ENCODE data around the gene PCNX2.
"Not testable (repeated sequence)": the region's sequence is repeated elsewhere in the genome, so short reads cannot be mapped to it uniquely, and the experiment has no call there.

Gene PCNX2

DNA sequence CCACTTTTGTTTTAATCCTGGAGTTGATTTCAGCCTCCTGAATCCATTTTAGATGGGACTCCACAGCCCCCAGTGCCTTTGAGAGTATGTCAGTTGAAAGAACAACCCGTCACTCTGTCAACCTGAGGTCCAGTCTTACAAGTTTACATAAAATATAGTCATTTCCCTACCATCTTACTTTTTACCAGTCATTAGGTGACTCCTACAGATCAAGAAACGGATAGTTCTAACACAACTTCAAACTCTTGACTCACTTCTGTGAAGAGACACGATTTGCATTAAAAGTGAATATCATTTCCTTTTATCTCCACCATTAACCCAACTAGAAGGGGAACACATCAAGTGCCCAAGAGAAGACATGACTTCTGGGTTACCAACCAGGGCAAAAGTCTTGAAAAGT, 198.0 kb downstream of the PCNX2 start:
- no peak for DNase-seq

DNA sequence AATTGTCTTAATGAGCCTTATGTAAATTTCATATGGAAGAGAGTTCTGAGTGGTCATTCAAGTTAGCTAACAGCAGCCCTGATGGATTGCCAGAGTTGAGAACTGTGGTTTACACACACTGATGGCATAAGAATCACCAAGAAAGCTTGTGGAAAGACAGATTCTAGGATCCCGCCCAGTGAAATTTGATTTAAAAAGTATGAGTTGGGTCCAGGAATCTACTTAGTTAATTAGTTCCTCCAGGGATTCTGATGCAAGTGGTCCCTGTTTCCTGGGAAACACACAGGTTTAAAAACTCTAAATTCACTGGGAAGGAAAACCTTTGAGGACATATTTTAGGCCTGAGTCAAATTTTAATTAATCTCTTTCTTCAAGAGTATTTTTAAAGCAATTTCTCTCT, 200.8 kb downstream of the PCNX2 start:
- DNase-seq = peak; percentile 47

DNA sequence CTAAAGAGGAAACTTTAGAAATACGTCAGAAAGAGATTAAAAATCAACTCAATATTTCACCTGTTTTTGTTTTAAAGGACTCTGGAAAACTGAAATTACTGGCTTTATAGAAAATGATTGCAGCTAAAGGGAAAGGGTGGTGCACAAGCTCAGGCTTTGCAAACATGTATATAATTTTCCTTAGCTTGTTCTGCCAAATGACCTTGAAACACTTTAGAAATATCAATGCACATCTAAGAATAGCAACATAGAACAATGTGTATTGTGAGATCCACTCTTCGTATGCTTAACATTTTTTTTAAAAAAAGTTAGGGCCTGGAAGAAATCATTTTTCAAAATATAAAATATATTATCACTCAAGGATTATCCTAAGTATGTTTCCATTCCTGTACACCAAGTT, 201.3 kb downstream of the PCNX2 start:
- no peak for DNase-seq

DNA sequence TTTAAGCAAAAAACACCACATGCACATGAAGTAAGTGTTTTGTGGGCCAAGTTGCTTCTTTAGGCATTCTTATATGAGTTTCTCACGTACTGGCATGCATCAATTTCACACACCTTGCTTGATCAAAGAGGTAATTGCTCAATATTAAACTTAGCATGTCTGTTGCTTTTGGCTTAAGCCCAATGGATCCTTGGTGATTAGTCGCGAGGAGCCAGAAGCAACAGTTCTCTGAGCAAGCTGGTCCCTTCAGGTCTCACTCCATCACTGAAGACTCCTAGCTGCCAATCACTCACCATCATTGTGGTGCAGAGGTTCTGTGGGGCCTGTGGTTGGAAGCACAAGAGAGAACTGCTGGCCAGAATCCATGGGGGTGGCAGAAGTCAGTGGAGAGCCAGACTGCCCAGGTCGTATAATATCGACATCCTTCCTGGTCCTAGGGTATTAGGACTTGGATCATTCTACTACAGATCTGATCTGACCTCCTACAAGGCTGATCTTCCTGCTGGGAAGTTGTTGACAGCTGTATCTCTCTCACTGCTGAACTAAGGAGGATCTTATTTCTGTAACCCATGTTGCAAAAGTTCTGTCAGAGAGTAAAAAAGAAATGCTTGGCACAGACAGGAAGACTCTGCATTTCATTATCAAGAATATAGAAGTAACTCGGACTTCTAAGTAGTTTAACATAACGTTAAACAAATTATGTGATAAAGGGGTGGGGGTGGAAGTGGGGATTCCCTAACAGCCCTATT, 204.6 kb downstream of the PCNX2 start:
- DNase-seq = no peak

DNA sequence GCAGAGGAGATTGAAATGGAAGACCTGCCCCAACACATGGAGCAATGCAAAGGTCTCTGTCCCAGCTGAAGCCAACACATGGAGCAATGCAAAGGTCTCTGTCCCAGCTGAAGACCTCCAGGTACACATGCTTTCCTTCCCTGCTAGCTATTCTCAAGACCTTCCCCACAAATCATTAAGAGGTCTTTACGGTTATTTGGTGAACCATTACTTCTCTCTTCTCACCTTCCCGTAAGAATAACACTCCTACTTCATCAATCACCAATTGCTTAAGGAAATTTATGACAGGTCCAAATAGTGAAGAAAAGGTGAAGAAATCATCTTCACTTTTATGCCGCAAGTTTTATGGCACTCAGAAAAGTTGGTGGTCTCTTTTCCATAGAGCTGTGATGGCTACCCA, 206.3 kb downstream of the PCNX2 start:
- no peak for DNase-seq

GRCh38 chr1:233088613-233089012, 206.9 kb downstream of the PCNX2 start:
- DNase-seq = no peak

DNA sequence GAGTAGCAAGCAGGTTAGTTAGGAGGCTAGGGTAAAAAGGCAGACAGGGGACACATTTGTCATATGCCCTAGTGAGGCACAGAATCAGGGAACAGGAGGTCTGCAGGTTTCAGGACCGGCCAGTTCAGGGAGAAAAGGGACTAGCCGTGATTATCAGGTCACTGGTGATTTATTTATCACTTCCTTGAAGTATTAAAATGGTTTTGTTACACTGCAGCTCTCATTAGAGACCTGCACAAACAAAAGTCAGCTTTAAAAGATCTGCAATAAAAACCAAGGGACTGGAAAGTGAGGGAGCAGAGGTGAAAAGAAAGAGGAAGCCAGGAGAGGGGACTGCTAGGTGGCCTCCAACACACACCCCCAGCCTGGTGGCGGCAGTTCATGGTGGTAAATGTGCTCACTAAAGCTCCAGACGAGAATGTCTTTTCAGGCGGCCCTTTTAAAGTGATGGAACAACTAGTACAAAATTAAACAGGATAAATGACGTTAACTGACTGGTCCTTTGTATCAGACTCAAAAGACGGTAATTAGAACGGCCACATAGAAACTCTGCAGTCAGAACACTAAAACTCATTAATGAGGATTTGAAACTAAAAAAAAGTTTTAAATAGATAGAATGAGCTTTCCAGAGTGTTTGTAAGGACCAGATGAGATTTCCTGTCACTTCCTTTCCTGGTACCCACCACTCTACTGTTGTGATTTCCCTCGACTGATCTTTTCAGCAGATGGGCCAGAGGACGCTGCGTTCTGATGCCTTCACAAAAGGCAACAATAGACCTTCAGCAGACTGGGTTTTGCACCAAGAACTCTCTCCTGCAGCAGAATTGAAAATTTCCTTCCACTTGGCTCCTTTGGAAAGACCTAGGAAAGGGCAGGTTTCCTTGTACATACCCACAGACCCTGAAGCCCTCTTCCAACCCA, 208.3 kb downstream of the PCNX2 start:
- DNase-seq = no peak

DNA sequence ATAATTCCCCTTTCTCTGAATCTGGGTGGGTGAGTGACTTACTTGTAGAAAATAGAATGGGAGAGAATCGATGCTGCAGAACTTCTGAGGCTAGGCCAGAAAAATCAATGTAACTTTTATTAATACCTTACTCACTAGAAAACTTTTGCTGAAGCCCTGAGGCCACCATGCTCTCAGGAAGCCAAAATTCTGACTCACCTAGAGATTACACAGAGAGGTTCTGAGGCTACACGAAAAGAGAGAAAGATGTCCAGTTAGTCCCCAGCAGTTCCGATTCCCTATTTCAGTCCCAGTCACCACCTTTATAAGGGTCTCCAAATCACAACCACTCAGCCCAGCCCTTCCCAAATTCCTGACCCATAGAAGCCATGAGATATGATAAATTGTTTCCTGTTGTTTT, 210.0 kb downstream of the PCNX2 start:
- no peak for DNase-seq

DNA sequence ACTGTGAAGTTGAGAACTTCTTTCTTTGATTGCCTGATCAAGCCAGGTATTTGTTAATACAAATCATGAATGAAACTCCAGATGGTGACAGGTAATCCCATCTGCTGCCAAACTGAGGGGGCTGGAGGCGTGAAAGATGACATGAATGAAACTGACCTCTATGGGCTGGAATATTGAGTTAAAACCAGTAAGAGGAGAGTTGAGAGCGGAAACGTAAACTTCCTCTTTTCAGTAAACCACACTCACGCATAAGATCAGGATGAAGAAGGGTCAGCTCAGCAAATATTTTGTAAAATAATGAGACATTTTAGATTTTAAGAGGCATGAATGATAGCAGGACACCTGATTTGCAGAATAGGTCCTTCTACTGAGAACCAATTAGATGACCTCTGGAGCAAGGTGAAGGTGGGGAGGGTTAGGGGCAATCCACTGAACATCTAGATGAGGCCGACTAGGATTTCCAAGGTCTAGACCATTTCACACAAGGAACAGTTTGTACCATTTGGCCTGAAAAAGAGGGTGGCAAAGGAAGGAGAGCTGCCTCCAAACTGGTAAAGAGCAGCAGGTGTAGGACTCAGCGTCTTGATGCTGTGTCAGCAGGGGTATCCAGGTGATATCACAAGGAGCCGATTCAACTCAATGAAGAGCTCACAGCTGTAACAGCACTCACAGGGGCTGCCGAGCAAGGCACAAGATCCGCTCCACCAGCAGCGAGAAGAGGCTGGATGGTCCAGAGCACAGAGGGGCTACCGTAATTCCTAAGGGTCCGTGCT, 212.6 kb downstream of the PCNX2 start:
- DNase-seq = no peak

DNA sequence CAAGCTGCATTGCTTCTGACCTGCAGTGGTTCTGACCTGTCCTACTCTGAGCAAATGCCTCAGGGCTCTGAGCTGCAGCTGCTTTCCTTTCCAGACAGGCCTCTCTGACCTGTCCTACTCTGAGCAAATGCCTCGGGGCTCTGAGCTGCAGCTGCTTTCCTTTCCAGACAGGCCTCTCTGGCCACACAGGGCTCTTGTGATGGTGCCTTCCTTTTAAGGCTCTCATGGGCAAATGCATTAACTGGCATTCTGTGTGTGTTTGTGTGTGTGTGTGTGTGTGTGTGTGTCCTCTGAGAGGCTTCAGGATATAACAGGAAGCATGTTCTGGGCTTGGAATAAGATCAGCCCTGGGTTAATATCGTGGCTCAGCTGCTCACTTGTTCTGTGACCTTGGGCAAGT, 213.8 kb downstream of the PCNX2 start:
- DNase-seq = no peak

DNA sequence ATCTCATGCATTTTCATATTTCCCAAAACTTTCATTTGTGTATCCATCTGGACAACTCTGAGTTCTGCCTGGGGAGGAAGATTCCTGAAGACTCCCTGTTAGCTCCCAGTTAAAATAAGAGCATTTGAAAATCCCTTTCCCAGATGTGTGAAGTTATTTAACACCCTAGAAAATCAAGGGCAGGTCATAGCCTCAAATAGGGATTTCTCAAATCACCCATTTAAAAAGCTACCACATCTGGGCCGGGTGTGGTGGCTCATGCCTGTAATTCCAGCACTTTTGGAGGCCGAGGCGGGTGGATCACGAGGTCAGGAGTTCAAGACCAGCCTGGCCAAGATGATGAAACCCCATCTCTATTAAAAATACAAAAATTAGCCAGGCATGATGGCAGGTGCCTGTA, 214.7 kb downstream of the PCNX2 start:
- not testable (repeated sequence) for DNase-seq

DNA sequence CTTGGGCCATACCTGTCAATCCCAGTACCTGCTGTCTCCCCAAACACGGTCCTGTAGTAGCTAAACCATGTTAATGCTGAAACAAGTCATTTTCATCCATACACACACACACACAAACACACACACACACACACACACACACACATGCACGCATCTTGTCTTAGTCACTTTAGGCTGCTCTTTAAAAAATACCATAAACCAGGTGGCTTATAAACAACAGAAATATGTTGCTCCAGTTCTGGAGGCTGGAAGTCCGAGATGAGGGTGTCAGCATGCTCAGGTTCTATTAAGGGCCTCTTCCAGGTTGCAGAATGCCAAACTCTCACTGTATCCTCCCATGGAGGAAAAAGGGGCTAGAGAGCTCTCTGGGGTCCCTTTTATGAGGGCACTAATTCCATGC, 215.2 kb downstream of the PCNX2 start:
- DNase-seq = no peak

DNA sequence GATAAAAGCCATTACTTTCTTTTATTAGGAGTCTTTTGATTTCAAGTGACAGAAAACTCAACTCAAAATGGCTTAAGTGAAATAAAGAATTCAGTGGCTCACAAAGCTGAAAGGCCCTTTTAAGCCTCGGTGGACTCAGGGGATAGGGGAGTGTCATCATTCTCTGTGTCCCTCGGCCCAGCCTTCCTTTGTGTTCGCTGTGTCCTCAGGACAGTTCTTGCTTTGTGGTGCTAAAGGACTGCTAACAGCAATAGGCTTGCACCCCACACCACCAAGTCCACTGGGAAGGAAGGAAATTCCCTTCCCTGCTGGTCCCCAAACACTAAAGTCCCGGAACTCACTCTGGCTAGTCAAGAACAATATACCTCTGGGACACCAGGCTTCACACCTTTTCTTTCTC, 216.0 kb downstream of the PCNX2 start:
- DNase-seq = no peak

- DNase-seq = no peak
Measured at GRCh38 chr1:233078396-233078795, 217.1 kb downstream of the PCNX2 start.

- DNase-seq = peak; percentile 37
Measured at GRCh38 chr1:233075915-233076295, 219.6 kb downstream of the PCNX2 start.

GRCh38 chr1:233066087-233066486, 229.4 kb downstream of the PCNX2 start:
- no peak for DNase-seq

- no peak for DNase-seq
Measured at GRCh38 chr1:233065685-233066084, 229.8 kb downstream of the PCNX2 start.

GRCh38 chr1:233064988-233065387, 230.5 kb downstream of the PCNX2 start:
- DNase-seq = no peak

DNA sequence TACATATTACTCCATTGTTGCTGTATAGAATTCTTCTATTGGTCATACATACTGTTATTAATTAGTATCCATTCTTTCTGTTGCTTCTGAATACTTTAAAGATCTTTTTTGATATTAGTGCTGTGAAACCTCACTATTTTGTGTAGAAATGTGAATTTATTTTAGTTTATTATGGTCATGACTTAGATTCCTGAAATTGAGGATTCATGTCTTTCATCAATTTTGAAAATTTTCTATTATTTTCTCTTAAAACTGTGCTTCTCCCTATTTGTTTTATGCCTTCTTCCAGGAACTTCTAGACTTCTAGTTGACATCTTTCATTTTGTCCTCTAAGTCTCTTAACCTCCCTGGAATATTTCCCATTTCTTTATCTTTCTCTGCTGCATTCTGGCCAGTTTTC, 232.1 kb downstream of the PCNX2 start:
- DNase-seq = no peak

GRCh38 chr1:233061265-233061664, 234.3 kb downstream of the PCNX2 start:
- DNase-seq = no peak

- DNase-seq = no peak
Measured at GRCh38 chr1:233060461-233060994, 235.0 kb downstream of the PCNX2 start.

GRCh38 chr1:233057836-233058235, 237.7 kb downstream of the PCNX2 start:
- DNase-seq = no peak
